K562 (cell line): ENCODE measurements around the gene GADL1. TPM values are rescaled to one million over a fixed set of nuclear protein-coding genes. Genes with fewer than 3 reads are reported as not detected.

Experiments
- ATAC-seq: fragments of 200-7000 bp; cut with Tn5 transposase; 3 replicates; pipeline ENCODE4 v1.9.1; 2020; ENCODE audit warnings: moderate library complexity
- BruUV-seq: library from RNA; stranded (reverse); fragments of 400-500 nt; replicated peaks from 2 replicates; lab custom pipeline; 2021; lab: Mats Ljungman, UMichigan
- CTCF ChIA-PET: fragments of 300-600 bp; formaldehyde crosslinking; extraction: SDS; loops from one replicate; lab custom pipeline; 2021; ENCODE audit warnings: low intra/inter-chr PET ratio; lab: Yijun Ruan, JAX
- POLR2A ChIA-PET: fragments of 300-600, 350-650 bp; sonication (Branson Sonifier 250); formaldehyde crosslinking; extraction: SDS; loops from one replicate; lab custom pipeline; 2021; ENCODE audit warnings: antibody characterized with exemption, inconsistent platforms; lab: Yijun Ruan, JAX
- DNase-seq, 4 experiments: peaks; one replicate each; pipeline versions ENCODE4 v3.0.0 to v3.0.0-alpha.2; 2011 to 2018; ENCODE audit warnings: low spot score in 3 of 4, mixed read lengths in 3 of 4; ENCODE audit errors: extremely low read depth in 1 of 4
- FAIRE-seq: peaks from 2 replicates; lab custom pipeline; 2011; peaks lifted over from hg19 to GRCh38; lab: Jason Lieb, UNC
- H2AFZ ChIP-seq: 2 replicates; pipeline ENCODE4 v1.6.0; 2011; ENCODE audit warnings: low read depth, low read length, control low read depth, inconsistent platforms
- H3K27ac ChIP-seq: fragments of 200-600 bp; 3 replicates; pipeline ENCODE4 v1.8.0; 2011; ENCODE audit warnings: low read depth, mild to moderate bottlenecking, control low read depth, inconsistent platforms, low read length, moderate library complexity, mixed read lengths; ENCODE audit errors: extremely low read depth
- H3K27me3 ChIP-seq, 2 experiments: fragments of 300-600 bp in 1 of 2; 2 replicates in 1 of 2; 3 replicates in 1 of 2; pipeline versions ENCODE4 v1.6.0 to v1.8.0; 2011; ENCODE audit warnings: inconsistent platforms in 2 of 2, low read length in 2 of 2, mild to moderate bottlenecking in 1 of 2, mixed read lengths in 1 of 2, moderate library complexity in 1 of 2; ENCODE audit not compliant: control insufficient read depth in 2 of 2, insufficient read depth in 2 of 2
- H3K36me3 ChIP-seq: fragments of 300-600 bp; 3 replicates; pipeline ENCODE4 v1.8.0; 2011; ENCODE audit warnings: mild to moderate bottlenecking, low read length, inconsistent platforms; ENCODE audit not compliant: control insufficient read depth, insufficient read depth
- H3K4me1 ChIP-seq, 2 experiments: fragments of 200-600 bp in 1 of 2; replicated peaks in 1 of 2; 2 replicates in 1 of 2; 3 replicates in 1 of 2; pipeline versions ENCODE4 v1.5.1 to v1.8.0; 2011; ENCODE audit warnings: inconsistent platforms in 2 of 2, low read length in 2 of 2, mild to moderate bottlenecking in 1 of 2, mixed read lengths in 1 of 2, moderate library complexity in 1 of 2; ENCODE audit not compliant: control insufficient read depth in 2 of 2, insufficient read depth in 2 of 2
- H3K4me2 ChIP-seq: 2 replicates; pipeline ENCODE4 v1.6.1; 2011; ENCODE audit warnings: low read length, control low read depth, inconsistent platforms, mixed read lengths; ENCODE audit not compliant: insufficient read depth
- H3K4me3 ChIP-seq: fragments of 200-600 bp; sonication (generic), shearing (Covaris generic); 2 replicates; pipeline ENCODE4 v1.5.1; 2016; ENCODE audit warnings: control low read depth, inconsistent platforms
- H3K79me2 ChIP-seq: fragments of 200-600 bp; 3 replicates; pipeline ENCODE4 v1.8.0; 2011; ENCODE audit warnings: low read length, inconsistent platforms; ENCODE audit not compliant: control insufficient read depth, insufficient read depth
- H3K9ac ChIP-seq, 2 experiments: 2 replicates each; pipeline versions ENCODE4 v1.6.0 to v1.6.1; 2011; ENCODE audit warnings: low read depth in 2 of 2, low read length in 2 of 2, control low read depth in 1 of 2, inconsistent platforms in 1 of 2, mild to moderate bottlenecking in 1 of 2, mixed read lengths in 1 of 2; ENCODE audit not compliant: insufficient read depth in 1 of 2
- H3K9me1 ChIP-seq: one replicate; pipeline ENCODE4 v1.6.0; 2011; ENCODE audit warnings: inconsistent platforms, mild to moderate bottlenecking, low read length, moderate library complexity; ENCODE audit not compliant: control insufficient read depth, insufficient read depth
- H3K9me3 ChIP-seq: replicated peaks from 2 replicates; pipeline ENCODE4 v1.5.1; 2011; ENCODE audit warnings: low read depth, low read length, inconsistent platforms; ENCODE audit not compliant: control insufficient read depth, insufficient read depth
- H4K20me1 ChIP-seq: replicated peaks from 2 replicates; pipeline ENCODE4 v1.6.1; 2011; ENCODE audit warnings: low read length, inconsistent platforms, mixed read lengths; ENCODE audit not compliant: control insufficient read depth, insufficient read depth
- BCOR ChIP-seq: fragments of 450-650 bp; IDR thresholded peaks from 2 replicates; pipeline ENCODE4 v1.6.1; 2016
- BRF1 ChIP-seq: IDR thresholded peaks from 3 replicates; pipeline ENCODE4 v1.6.1; 2011; ENCODE audit warnings: borderline replicate concordance, mild to moderate bottlenecking; ENCODE audit not compliant: insufficient read length; ENCODE audit errors: extremely low read depth
- CBX2 ChIP-seq: fragments of 200-600 bp; sonication (generic); IDR thresholded peaks from one replicate; pipeline ENCODE4 v1.6.1; 2012; ENCODE audit warnings: mild to moderate bottlenecking, low read length, inconsistent platforms; ENCODE audit not compliant: insufficient read depth, poor library complexity, severe bottlenecking
- E2F3 ChIP-seq: fragments of 250-450 bp; sonication (Bioruptor Pico); IDR thresholded peaks from 2 replicates; pipeline ENCODE4 v1.4.0; 2020; ENCODE audit warnings: mild to moderate bottlenecking
- GATAD2A ChIP-seq: fragments of 450-650 bp; IDR thresholded peaks from 2 replicates; pipeline ENCODE4 v1.6.1; 2017
- MTA3 ChIP-seq: fragments of 450-650 bp; formaldehyde crosslinking; IDR thresholded peaks from 2 replicates; pipeline ENCODE4 v1.6.1; 2017; ENCODE audit warnings: mild to moderate bottlenecking, borderline replicate concordance
- NR1H2 ChIP-seq: sonication (generic); formaldehyde crosslinking; IDR thresholded peaks from 2 replicates; pipeline ENCODE4 v1.4.0; 2020; ENCODE audit warnings: mild to moderate bottlenecking, missing genetic modification reagents
- PHF21A ChIP-seq: fragments of 450-650 bp; IDR thresholded peaks from 2 replicates; pipeline ENCODE4 v1.6.1; 2017; ENCODE audit warnings: low read depth, borderline replicate concordance
- RBM34 ChIP-seq: fragments of 200-400 bp; formaldehyde crosslinking; IDR thresholded peaks from 2 replicates; pipeline ENCODE4 v1.6.1; 2018; ENCODE audit warnings: low read length, borderline replicate concordance; ENCODE audit not compliant: insufficient read depth
- SMAD1 ChIP-seq: fragments of 150-350 bp; IDR thresholded peaks from 2 replicates; pipeline ENCODE4 v1.6.1; 2014; ENCODE audit warnings: low read length, low read depth; ENCODE audit not compliant: partially characterized antibody
- ZNF316 ChIP-seq: fragments of 450-650 bp; IDR thresholded peaks from 2 replicates; pipeline ENCODE4 v1.6.1; 2016
- WGBS: fragments of 100-300 bp; shearing (Covaris generic); methylation state at CpG from one replicate; pipeline ENCODE4 v1.1.6; 2016; ENCODE audit warnings: low coverage, mixed read lengths; ENCODE audit not compliant: insufficient coverage; ENCODE audit errors: missing lambda C conversion rate; 5-methylcytosine and 5-hydroxymethylcytosine counted together
- in situ Hi-C: fragments of 300-500 bp; cut with MboI; formaldehyde crosslinking; loops from 4 replicates; pipeline ENCODE4 v1.15.0; 2018; ENCODE audit warnings: inconsistent platforms, mixed read lengths
- intact Hi-C: fragments of 100-400 bp; cut with micrococcal nuclease; formaldehyde crosslinking; loops from 2 replicates; pipeline ENCODE4 v1.14.2; 2022
- polyA plus RNA-seq, 8 experiments: library from polyadenylated mRNA; depleted of rRNA in 4 of 8; stranded (reverse) in 5 of 8; unstranded in 3 of 8; fragments of >200 nt; fragmentation: Nextera tagmentation in 2 of 8; fragmentation: Illumina TruSeq in 1 of 8; extraction: Ambion mirVana in 2 of 8; extraction: Trizol in 1 of 8; gene quantifications; 2 replicates each; pipeline versions ENCODE4 v1.2.1 to v1.2.3, GENCODE V29; 2011 to 2014; ENCODE audit warnings: inconsistent platforms in 1 of 8, missing spikeins in 1 of 8
- total RNA-seq, 7 experiments: library from RNA; depleted of rRNA in 6 of 7; stranded (reverse); fragments of >200 nt in 6 of 7; fragmentation: Illumina TruSeq in 2 of 7; extraction: Trizol in 2 of 7; gene quantifications; 2 replicates each; pipeline versions ENCODE4 v1.2.1 to v1.2.3, GENCODE V29; 2011 to 2021; ENCODE audit warnings: low replicate concordance in 1 of 7

GADL1 gene
- total and polyA plus RNA-seq, 9 of the 15 experiments (the other 6 are each of a cell fraction or from before 2014, with no cell fraction given): 0.07 TPM; not detected in 8

- Histone ChIP-seq H3K4me1 (no peaks in the 10 kb centered on the region), H3K27ac (no peak overlapping the region), H2AFZ (no peak overlapping the region), H3K27me3 (no peaks in the 10 kb centered on the region), H3K4me2 (no peak overlapping the region), H3K36me3 (no peaks in the 10 kb centered on the region), H3K9me3 (no peaks in the 10 kb centered on the region), H3K79me2 (no peaks in the 10 kb centered on the region), H4K20me1 (no peaks in the 10 kb centered on the region), H3K9ac (no peak overlapping the region), H3K9me1 (no peaks in the 10 kb centered on the region), H3K4me3 (no peak overlapping the region)
- no peak for ATAC-seq
- POLR2A ChIA-PET: no interaction called here
- intact Hi-C loops (no loop called here), in situ Hi-C loops (no loop called here)
- CTCF ChIA-PET: no interaction called here
- TF ChIP-seq NR1H2 (no peak), BRF1 (no peak)
- no peak for FAIRE-seq
- WGBS: 2% methylated on average over 3 of the region's 3 CpGs
- no TSS peak for BruUV-seq
- DNase-seq: no peak
Measured at GRCh38 chr3:30760040-30760695, 134.3 kb downstream of the GADL1 start.

GRCh38 chr3:30756218-30756617, 138.2 kb downstream of the GADL1 start:
- no peak for DNase-seq
- BruUV-seq: no TSS peak
- no peaks in the 10 kb centered on the region for H3K27me3 ChIP-seq
- TF ChIP-seq BCOR (no peak), ZNF316 (no peak), MTA3 (no peak), PHF21A (no peak), RBM34 (no peak), CBX2 (no peak), E2F3 (no peak), GATAD2A (no peak), SMAD1 (no peak)
- 3% methylated on average over 3 of the region's 3 CpGs for WGBS
- H3K4me1 ChIP-seq: no peaks in the 10 kb centered on the region
- FAIRE-seq: no peak
- H3K79me2 ChIP-seq: no peaks in the 10 kb centered on the region
- ChIA-PET CTCF (no interaction called here), POLR2A (no interaction called here)
- in situ Hi-C loops (no loop called here), intact Hi-C loops (no loop called here)
- no peak overlapping the region for H3K4me2 ChIP-seq
- H3K27ac ChIP-seq: no peak overlapping the region
- no peak overlapping the region for H2AFZ ChIP-seq
- H3K9ac ChIP-seq: no peak overlapping the region
- H3K9me3 ChIP-seq: no peaks in the 10 kb centered on the region
- no peak overlapping the region for H3K4me3 ChIP-seq
- no peaks in the 10 kb centered on the region for H3K9me1 ChIP-seq
- H3K36me3 ChIP-seq: no peaks in the 10 kb centered on the region
- H4K20me1 ChIP-seq: no peaks in the 10 kb centered on the region
- no peak for ATAC-seq
